ENCODE measurements around the gene RAVER2.

Gene RAVER2

GRCh38 chr1:64873576-64873975 lies 128.7 kb downstream of the RAVER2 start:
- Histone ChIP-seq H3K27me3 (ENCODE audit: insufficient read depth, poor library complexity, severe bottlenecking) (no peaks in the 10 kb centered on the region), H3K4me3 (replicated peaks; ENCODE audit: insufficient read depth, low read length) (no peak overlapping the region), H3K27ac (replicated peaks) (no peak overlapping the region)
- TF ChIP-seq CTCF (IDR thresholded peaks at IDR 0.05; ENCODE audit: insufficient read depth, low read length) (no peak), SPI1 (IDR thresholded peaks at IDR 0.05; ENCODE audit: borderline replicate concordance, low read depth) (no peak), REST (IDR thresholded peaks at IDR 0.05; ENCODE audit: insufficient replicate concordance, low read depth) (no peak), POLR2AphosphoS5 (IDR thresholded peaks at IDR 0.05; ENCODE audit: low read depth) (no peak)
- DNase-seq (ENCODE audit: low read depth in 1 of 2, low spot score in 1 of 2) = no peak

- TF ChIP-seq REST (IDR thresholded peaks at IDR 0.05; ENCODE audit: insufficient replicate concordance, low read depth) (no peak), SPI1 (IDR thresholded peaks at IDR 0.05; ENCODE audit: borderline replicate concordance, low read depth) (no peak), CTCF (IDR thresholded peaks at IDR 0.05; ENCODE audit: insufficient read depth, low read length) (no peak), GABPA (IDR thresholded peaks at IDR 0.05; ENCODE audit: low read depth) (no peak), POLR2AphosphoS5 (IDR thresholded peaks at IDR 0.05; ENCODE audit: low read depth) (no peak)
- Histone ChIP-seq H3K4me3 (replicated peaks; ENCODE audit: insufficient read depth, low read length) (no peak overlapping the region), H3K27me3 (ENCODE audit: insufficient read depth, poor library complexity, severe bottlenecking) (no peaks in the 10 kb centered on the region), H3K27ac (replicated peaks) (no peak overlapping the region)
- DNase-seq (ENCODE audit: low read depth in 1 of 2, low spot score in 1 of 2) = no peak
Observed at GRCh38 chr1:64874666-64875065, 129.8 kb downstream of the RAVER2 start.

- DNase-seq (ENCODE audit: low read depth in 1 of 2, low spot score in 1 of 2) = no peak
- no peak for TF ChIP-seq SPI1 (IDR thresholded peaks at IDR 0.05; ENCODE audit: borderline replicate concordance, low read depth)
- no peak for TF ChIP-seq GABPA (IDR thresholded peaks at IDR 0.05; ENCODE audit: low read depth)
- no peak for TF ChIP-seq CTCF (IDR thresholded peaks at IDR 0.05; ENCODE audit: insufficient read depth, low read length)
- Histone ChIP-seq H3K27ac (replicated peaks) (no peak overlapping the region), H3K27me3 (ENCODE audit: insufficient read depth, poor library complexity, severe bottlenecking) (no peaks in the 10 kb centered on the region), H3K4me3 (replicated peaks; ENCODE audit: insufficient read depth, low read length) (no peak overlapping the region)
Observed at GRCh38 chr1:64875101-64875500, 130.2 kb downstream of the RAVER2 start.

- no peak overlapping the region for H3K27ac ChIP-seq (replicated peaks)
- TF ChIP-seq POLR2AphosphoS5 (IDR thresholded peaks at IDR 0.05; ENCODE audit: low read depth) (no peak), GABPA (IDR thresholded peaks at IDR 0.05; ENCODE audit: low read depth) (no peak), REST (IDR thresholded peaks at IDR 0.05; ENCODE audit: insufficient replicate concordance, low read depth) (no peak), SPI1 (IDR thresholded peaks at IDR 0.05; ENCODE audit: borderline replicate concordance, low read depth) (no peak), CTCF (IDR thresholded peaks at IDR 0.05; ENCODE audit: insufficient read depth, low read length) (no peak)
- no peaks in the 10 kb centered on the region for H3K27me3 ChIP-seq (ENCODE audit: insufficient read depth, poor library complexity, severe bottlenecking)
- no peak for DNase-seq (ENCODE audit: low read depth in 1 of 2, low spot score in 1 of 2)
- no peak overlapping the region for H3K4me3 ChIP-seq (replicated peaks; ENCODE audit: insufficient read depth, low read length)
Observed at GRCh38 chr1:64875606-64876005, 130.7 kb downstream of the RAVER2 start.

Measured in HL-60 (cell line).